Daoy (cell line): ENCODE data around the gene EGFL6. TPM values are rescaled to one million over a fixed set of nuclear protein-coding genes. Genes with fewer than 3 reads are reported as not detected.
A peak's percentile ranks its signal among the peaks of the same experiment; 100 is the strongest.
"Not testable (repeated sequence)": the region's sequence is repeated elsewhere in the genome, so short reads cannot be mapped to it uniquely, and the experiment has no call there.

Source experiments
- DNase-seq: peaks from one replicate; pipeline ENCODE4 v3.0.0-alpha.2; 2015; ENCODE audit warnings: low read depth
- total RNA-seq: library from RNA; depleted of rRNA; stranded (reverse); fragments of >200 nt; shearing (Covaris generic); gene quantifications from 2 replicates; pipeline ENCODE4 v1.2.3, GENCODE V29; 2014; rRNA removed

EGFL6 gene
- total RNA-seq, 1 experiment from 2014 or later: 0.23 TPM

- DNase-seq: peak; percentile 70
Observed at GRCh38 chrX:13652287-13652793, 82.9 kb downstream of the EGFL6 start.

DNA sequence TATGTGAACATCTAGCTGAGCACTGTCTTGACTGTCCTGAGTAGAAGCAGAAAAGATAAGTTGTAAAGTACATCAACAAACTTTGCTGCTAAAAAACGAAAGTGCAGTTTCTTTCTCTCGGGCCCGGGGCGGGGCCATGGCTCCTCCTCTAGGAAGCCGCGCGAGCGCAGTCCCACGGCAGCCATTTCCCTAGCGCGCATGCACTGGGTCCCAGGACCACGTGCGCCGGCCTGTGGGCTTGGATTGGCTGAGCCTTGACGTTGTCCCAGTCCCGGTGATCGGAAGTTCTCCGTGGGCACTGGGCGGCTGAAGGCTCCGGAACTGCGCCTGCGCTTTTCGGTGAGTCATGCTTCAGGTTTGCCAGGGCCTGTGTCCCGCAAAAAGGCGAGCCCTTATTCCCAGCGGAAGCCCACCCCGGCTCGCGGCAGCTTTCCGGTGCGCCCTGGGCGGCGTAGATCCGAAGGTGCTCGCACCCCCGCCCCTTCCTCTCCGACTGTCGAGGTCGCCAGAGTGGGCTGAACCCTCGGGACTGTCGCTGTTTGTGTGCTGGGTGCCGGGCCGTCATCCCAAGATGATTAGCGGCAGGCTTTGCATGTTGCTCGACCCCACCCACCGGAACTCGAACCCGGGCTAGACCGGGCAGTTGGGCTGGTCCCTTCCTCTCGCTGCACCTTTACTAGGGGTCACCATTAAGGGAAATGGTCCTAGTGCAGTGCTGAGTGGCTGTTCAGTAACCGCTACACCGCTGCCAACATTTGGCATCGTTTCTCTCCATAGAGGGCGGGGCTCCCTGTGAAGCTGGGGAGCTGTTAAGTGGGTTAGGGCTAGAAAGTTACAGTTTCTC is 83.7 kb downstream of the EGFL6 start, which contains the start of gene TCEANC:
TSS of gene TCEANC (plus strand) at position 292 of the 844 bp plus-strand sequence. CDS start 9,368 bp downstream, outside the sequence.
- peak; percentile 97 for DNase-seq

- DNase-seq: no peak
Observed at GRCh38 chrX:13654116-13654515, 84.7 kb downstream of the EGFL6 start.

DNA sequence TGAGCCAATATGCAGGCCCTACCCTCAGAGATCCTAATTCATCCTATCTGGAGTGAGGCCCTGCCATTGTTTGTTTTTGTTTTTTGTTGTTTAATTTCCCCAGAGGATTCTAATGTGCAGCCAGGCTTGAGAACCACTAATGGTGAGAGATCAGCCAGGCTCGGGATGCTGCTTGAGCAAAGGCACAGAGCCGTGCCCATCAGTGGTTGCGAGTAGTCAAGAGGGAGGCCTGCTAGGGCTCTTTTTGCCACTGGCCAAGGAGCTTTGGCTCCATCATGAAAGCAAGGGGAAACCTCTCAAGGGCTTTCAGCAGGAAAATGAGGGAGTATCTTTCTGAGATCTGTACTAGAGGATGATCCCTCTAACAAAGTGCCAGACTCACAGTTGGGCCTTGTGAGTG is 86.3 kb downstream of the EGFL6 start:
- no peak for DNase-seq

GRCh38 chrX:13658602-13659001 is 89.2 kb downstream of the EGFL6 start:
- peak; percentile 6 for DNase-seq

GRCh38 chrX:13659063-13659462 is 89.7 kb downstream of the EGFL6 start:
- DNase-seq: no peak

DNA sequence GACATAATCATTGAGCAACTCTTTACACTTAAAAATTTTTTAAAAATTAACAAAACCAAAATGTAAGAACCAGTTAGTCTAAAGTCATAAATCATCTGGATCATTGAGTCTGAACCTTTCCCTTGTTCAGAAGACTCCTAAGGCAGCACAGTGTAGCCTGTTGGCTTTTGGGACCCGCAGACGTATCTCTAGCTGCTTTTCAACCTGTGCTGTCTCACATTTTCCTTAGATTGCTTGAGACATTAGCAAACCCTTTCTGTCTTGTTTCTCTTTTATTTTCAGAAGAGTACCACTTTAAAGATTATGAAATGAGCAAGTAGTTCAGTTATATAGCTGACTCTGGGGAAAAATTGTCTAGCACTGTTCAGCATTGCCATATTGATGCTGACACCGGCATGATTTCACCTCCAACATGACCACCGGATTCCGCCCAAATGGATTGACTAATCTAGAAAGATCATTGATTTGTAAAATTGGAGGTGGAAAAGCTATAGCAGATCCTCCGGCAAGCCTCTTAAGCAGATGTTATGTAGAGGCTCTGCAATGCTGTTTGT is 92.4 kb downstream of the EGFL6 start:
- DNase-seq: no peak

DNA sequence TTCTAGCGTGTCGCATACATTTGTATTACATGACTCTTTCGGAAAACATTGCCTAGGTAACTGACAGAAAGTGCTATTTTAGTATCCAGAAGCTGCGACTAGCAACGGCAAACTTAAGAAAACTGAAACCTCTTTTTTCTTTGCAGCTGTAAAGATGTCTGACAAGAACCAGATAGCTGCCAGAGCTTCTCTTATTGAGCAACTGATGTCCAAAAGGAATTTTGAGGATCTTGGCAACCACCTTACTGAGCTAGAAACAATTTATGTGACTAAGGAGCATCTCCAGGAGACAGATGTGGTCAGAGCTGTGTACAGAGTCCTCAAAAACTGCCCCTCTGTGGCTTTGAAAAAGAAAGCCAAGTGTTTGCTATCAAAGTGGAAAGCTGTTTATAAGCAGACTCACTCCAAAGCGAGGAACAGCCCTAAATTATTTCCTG is 93.0 kb downstream of the EGFL6 start:
- no peak for DNase-seq

- DNase-seq: no peak
Observed at GRCh38 chrX:13664020-13664419, 94.6 kb downstream of the EGFL6 start.

GRCh38 chrX:13666836-13667235 is 97.4 kb downstream of the EGFL6 start:
- DNase-seq: no peak

GRCh38 chrX:13667919-13668318 is 98.5 kb downstream of the EGFL6 start:
- DNase-seq: no peak

DNA sequence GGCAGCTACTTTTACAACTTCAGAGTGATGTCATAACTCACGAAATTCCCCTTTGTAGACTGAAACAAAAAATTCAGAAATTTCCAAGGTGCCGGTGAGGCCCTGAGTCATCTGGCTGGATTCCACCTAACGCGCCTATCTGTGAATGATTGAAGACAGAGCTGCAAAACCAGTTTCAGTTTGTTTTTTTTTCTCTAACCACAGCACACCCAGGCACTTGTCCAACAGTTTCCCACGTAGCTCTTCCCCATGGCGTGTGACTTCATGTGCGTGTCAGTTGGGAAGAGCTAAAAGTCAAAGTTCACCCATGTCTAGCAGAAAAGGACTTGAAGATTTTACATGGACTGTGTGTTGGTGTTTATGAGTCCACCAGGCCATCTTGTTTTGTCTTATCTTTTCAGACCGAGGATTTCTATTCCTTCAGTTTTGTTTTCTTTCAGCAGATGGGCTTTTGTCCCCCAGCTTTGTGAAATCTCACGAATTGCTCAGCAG is 99.9 kb downstream of the EGFL6 start:
- DNase-seq: peak; percentile 87

DNA sequence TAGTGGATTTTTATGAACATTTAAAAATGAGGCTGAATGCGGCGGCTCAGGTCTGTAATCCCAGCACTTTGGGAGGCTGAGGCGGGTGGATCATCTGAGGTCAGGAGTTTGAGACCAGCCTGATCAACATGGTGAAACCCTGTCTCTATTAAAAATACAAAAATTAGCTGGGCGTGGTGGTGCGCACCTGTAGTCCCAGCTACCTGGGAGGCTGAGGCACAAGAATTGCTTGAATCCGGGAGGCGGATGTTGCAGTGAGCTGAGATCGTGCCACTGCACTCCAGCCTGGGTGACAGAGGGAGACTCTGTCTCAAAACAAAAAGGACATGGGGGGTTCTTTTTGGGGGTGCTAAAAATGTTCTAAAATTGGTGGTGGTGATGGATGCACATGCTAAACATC is 100.4 kb downstream of the EGFL6 start:
- not testable (repeated sequence) for DNase-seq

DNA sequence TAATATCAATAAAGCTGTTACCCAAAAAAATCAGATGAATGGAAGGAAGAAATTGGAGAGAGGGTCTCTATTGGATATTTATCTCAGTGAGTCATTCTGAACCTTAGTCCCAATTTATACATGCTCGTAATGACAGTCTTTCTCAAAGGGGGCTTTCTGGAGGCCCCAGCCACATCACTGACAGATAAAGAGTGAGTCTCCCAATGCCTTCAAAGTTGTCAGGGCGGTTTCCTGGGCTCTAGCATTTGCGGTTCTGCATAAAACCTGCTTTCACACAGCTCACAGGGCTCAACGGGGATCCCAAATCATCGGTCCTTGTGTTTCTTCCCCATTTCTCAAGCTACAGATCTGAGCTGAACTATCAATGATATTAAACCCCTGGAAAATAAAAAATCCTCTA is 100.8 kb downstream of the EGFL6 start:
- DNase-seq: no peak

- DNase-seq: no peak
Observed at GRCh38 chrX:13673016-13673415, 103.6 kb downstream of the EGFL6 start.

- no peak for DNase-seq
Observed at GRCh38 chrX:13676885-13677284, 107.5 kb downstream of the EGFL6 start.

GRCh38 chrX:13679700-13680099 is 110.3 kb downstream of the EGFL6 start:
- DNase-seq: not testable (repeated sequence)

DNA sequence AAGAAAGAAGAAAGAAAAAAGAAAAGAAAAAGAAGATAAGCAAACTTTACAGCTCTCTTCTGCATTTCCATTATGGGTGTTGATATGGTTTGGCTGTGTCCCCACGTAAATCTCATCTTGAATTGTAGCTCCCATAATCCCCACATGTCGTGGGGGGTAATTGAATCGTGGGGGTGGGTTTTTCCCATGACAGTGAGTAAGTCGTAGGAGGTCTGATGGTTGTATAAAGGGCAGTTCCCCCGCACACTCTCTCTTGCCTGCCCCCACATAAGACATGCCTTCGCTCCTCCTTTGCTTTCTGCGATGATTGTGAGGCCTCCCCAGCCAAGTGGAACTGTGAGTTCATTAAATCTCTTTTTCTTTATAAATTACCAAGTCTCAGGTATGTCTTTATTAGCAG is 112.2 kb downstream of the EGFL6 start:
- DNase-seq: no peak

Other genes starting within 250 kb of the EGFL6 start
- gene ATXN3L, start 249.5 kb upstream of the EGFL6 start, total RNA-seq: not detected in 2 replicates
- gene TCEANC, start 83.5 kb downstream of the EGFL6 start, total RNA-seq: 0.57 and 2.2 TPM in 2 replicates
- 13.5 and 23.2 TPM in 2 replicates for gene RAB9A, start 119.5 kb downstream of the EGFL6 start, total RNA-seq
- gene TRAPPC2, start 165.0 kb downstream of the EGFL6 start, total RNA-seq: 6.7 and 14.6 TPM in 2 replicates
- gene OFD1, start 165.1 kb downstream of the EGFL6 start, total RNA-seq: 6.2 and 10.2 TPM in 2 replicates
- 0.51 and 0.68 TPM in 2 replicates for gene GPM6B, start 247.5 kb downstream of the EGFL6 start, total RNA-seq